ENCODE measurements around the gene CHRM5. TPM values are rescaled to one million over a fixed set of nuclear protein-coding genes. Genes with fewer than 3 reads are reported as not detected.
"Not testable (repeated sequence)": the region's sequence is repeated elsewhere in the genome, so short reads cannot be mapped to it uniquely, and the experiment has no call there.

CHRM5 gene
- total RNA-seq, 1 donor from 2014 or later = not detected

DNA sequence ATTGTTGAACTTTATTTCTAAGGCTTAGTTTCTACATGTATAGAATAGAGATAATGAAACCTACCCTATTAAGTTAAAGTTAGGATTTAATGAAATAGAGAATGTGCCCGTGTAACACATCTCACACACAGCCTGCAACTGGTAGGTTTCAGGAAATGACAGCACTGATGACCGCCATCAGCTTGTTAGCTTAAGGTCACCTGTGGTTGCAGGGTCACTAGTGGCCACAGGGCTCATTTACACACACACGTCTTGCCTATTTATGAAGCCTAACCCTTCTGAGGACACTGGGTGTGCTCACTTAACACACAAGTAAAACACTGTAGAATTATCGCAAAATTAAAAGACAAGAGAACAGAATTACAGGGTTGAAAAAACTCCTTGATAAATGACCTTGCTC, 20.1 kb downstream of the CHRM5 start:
- DNase-seq (ENCODE audit: low spot score) = no peak

DNA sequence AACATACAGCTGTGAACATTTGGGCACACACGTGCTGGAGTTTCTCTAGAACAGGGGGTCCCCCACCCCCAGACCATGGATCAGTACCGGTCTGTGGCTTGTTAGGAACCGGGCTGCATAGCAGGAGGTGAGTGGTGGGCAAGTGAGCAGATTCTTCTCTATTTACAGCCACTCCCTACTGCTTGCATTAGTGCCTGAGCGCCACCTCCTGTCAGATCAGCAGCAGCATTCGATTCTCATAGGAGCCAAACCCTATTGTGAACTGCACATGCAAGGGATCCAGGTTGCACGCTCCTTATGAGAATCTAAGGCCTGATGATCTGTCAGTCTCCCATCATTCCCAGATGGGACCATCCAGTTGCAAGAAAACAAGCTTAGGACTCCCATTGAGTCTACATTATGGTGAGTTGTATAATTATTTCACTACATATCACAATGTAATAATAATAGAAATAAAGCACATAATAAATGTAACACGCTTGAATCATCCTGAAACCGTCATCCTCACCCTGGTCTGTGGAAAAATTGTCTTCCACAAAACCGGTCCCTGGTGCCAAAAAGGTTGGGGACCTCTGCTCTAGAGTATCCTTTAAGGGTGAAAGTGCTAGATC, 25.8 kb downstream of the CHRM5 start:
- no peak for DNase-seq (ENCODE audit: low spot score)

DNA sequence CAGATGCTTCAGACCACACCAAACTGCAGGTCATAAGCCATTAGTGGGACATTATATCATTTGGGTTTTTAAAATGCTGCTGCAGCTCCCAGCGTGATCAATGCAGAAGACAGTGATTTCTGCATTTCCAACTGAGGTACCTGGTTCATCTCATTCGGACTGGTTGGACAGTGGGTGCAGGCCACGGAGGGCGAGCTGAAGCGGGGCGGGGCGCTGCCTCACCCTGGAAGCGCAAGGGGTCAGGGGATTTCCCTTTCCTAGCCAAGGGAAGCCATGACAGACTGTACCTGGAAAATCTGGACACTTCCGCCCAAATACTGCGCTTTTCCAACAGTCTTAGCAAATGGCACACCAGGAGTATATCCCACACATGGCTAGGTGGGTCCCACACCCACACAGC, 27.4 kb downstream of the CHRM5 start:
- DNase-seq (ENCODE audit: low spot score) = not testable (repeated sequence)

DNA sequence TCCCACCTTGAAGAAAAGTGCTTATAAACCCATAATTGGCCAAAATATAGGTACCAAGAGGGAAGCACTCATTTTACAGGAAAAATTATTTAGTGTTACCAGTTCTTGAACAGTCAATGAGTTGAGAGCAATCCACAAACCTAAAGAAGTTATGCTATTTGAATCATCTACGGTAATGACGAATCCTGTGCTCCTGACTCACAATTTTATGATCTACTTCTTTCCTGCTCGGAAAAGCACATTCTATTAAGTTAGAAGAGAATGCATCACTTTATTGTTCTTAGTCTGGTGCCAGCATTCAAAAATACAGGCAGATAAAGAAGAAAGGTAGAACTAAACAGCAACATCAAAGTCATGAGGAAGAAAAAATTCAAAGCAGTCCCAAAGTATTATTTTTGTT, 33.2 kb downstream of the CHRM5 start:
- no peak for DNase-seq (ENCODE audit: low spot score)

DNA sequence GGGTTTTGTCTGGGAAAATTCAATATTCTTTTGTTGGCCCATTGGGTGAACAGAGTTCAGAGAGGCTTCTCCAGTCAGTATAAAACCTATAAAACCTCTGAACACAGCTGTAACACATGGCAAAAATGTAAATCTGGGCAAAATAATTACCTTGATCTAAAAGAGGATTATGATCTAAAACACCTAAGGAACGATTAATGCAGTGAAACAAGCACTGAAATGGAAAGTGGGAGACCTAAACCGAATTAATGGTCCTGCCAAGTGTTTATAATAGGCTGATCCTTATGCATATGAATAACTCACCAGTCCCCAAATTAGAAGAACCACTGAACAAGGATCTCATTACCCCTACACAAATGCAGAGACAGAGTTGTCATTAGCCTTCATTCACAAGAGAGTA, 38.1 kb downstream of the CHRM5 start:
- no peak for DNase-seq (ENCODE audit: low spot score)

DNA sequence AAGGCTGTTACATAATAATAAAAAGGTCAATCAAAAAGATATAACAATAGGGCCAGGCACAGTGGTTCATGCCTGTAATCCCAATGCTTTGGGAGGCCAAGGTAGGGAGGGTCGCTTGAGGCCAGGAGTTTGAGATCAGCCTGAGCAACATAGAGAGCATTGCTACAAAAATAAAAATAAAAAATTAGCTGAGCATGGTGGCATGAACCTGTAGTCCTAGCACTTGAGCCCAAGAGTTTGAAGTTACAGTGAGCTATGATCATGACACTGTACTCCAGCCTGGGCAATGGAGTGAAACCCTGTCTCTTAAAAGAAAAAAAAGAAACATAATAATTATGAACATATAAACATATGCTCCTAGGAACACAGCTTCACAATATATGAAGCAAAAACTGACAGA, 41.4 kb downstream of the CHRM5 start:
- no peak for DNase-seq (ENCODE audit: low spot score)

DNA sequence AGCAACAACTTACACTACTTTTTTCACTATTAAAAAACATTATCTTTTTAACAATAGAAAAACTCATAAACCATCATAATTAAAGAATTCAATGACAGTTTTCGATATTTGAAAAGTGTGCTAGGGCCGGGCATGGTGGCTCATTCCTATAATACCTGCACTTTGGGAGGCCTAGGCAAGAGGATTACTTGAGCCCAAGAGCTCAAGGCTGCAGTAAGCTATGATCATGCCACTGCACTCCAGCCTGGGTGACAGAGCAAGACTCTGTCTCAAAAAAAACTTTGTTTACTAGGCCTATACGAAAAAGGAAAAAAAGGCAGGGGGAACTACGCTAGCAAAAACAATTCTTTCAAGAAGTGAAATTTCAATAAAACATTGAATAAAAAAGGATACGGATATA, 42.6 kb downstream of the CHRM5 start:
- no peak for DNase-seq (ENCODE audit: low spot score)

DNA sequence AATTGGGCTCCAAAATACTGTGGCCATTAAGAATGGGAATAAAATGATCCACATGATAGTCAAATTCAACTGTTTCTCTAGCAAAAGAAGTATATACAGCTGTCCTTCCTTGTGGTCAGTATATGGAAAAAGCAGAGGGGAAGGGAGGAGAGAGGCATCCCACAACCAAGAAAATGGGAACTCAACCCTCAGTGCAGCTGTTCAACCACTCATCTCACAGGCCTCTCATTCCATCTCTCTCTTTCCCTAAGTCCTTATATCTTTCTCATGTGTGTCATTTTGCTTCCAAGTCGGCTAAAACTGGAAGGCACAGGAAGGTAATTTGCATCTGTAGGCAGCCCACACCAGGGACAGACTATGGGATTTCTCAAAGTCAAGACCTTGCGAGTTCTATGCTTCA, 43.2 kb downstream of the CHRM5 start:
- no peak for DNase-seq (ENCODE audit: low spot score)

DNA sequence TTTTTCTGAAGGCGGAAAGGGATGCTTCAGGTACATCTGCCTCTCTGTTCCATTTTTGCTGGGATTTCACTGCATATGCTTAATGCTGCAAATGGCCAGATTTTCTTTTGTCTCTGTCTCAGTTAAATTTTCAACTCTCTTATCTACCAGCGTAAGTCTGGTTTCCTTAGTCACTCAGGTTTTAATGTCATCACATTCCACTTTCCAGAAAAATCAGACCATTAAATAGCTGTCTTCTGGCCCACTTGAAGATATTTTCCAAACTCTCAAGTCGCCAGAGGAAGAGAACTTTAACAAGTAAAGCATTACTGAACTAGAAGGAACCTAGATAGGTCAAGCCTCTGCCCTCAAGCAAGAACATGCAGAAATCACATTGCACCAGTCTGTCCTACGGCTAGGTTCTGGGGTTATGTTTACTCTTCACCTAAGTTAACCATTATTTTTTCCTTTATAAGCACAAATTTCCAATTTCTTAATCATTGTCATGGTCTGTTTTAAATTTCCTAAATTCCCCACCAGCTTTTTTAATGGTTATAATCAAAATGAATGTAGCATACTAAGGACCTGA, 44.2 kb downstream of the CHRM5 start:
- DNase-seq (ENCODE audit: low spot score) = no peak

DNA sequence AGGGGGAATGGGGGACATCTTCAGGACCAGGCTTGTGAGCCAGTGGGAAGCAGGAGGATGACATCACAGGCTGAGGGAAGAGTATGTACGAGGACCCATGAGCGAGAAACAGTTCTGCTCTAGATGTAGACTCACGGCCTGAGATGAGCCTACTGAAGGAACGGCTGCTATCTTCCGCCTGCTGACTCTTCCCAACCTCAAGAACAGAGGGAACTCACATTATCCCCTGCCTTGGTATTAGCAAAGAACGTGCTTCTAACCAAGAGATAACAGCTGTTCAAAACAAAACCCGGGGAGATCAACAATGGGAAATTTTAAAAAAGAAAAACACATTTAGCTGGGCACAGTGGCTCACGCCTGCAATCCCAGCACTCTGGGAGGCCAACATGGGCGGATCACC, 45.4 kb downstream of the CHRM5 start:
- no peak for DNase-seq (ENCODE audit: low spot score)

DNA sequence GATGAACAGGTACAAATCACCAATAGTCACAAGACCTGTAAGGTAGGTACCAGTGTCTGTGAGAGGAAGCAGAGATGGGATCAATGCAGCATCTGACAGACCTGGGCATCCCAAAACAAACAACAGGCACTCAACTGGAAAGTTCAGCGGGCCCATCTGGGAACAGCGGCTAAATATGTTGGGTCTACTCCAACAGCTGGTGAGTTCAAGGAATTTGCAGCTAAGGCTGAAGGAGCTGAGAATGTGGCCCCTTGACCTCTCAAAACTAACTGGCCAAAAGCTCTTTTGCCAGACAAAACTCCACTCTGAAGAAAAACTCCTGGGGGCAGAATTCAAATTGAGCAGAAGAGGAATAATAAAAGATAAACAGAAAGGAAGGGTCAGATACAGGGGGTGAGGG, 46.3 kb downstream of the CHRM5 start:
- no peak for DNase-seq (ENCODE audit: low spot score)

DNA sequence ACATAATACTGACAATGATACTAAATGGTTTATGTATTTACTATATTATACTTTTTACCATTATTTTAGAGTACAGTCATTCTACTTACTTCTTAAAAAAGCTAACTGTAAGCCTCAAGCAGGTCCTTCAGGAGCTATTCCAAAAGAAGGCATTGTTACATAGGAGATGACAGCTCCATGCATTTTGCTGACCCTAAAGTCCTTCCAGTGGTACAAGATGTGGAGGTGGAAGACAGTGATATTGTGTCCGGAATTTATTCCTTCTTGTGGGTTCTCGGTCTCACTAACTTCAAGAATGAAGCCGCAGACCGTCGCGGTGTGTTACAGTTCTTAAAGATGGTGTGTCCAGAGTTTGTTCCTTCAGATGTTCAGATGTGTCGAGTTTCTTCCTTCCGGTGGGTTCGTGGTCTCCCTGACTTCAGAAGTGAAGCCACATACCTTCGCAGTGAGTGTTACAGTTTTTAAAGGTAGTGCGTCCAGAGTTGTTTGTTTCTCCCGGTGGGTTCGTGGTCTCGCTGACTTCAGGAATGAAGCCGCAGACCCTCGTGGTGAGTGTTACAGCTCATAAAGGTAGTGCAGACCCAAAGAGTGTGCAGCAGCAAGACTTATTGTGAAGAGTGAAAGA, 49.8 kb downstream of the CHRM5 start:
- no peak for DNase-seq (ENCODE audit: low spot score)

DNA sequence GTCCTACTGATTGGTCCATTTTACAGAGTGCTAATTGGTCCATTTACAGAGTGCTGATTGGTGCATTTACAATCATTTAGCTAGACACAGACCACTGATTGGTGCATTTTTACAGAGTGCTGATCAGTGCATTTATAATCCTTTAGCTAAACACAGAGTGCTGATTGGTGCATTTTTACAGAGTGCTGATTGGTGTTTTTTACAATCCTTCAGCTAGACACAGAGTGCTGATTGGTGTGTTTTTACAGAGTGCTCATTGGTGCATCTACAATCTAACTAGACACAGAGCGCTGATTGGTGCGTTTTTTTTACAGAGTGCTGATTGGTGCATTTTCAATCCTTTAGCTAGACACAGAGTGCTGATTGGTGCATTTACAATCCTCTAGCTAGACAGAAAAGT, 50.4 kb downstream of the CHRM5 start:
- not testable (repeated sequence) for DNase-seq (ENCODE audit: low spot score)

DNA sequence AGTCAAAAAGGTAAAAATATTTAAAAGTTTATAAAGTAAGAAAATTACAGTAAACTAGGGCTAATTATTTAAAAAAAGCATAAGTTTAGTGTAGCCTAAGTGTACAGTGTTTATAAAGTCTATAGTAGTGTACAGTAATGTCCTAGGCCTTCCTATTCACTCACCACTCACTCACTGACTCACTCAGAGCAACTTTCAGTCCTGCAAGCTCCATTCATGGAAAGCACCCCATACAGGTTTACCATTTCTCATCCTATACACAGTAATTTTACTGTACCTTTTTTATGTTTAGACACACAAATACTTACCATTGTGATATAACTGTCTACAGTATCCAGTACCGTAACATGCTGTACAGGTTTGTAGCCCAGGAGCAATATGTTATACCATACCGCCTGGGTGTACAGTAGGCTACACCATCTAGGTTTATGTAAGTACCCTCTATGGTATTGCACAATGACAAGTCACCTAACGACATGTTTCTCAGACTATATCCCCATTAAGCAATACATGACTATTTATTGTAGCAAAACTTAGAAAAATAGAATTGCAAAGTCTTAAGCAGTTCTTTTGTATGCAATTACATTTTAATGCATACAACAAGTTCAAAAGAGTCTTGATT, 51.2 kb downstream of the CHRM5 start:
- no peak for DNase-seq (ENCODE audit: low spot score)

DNA sequence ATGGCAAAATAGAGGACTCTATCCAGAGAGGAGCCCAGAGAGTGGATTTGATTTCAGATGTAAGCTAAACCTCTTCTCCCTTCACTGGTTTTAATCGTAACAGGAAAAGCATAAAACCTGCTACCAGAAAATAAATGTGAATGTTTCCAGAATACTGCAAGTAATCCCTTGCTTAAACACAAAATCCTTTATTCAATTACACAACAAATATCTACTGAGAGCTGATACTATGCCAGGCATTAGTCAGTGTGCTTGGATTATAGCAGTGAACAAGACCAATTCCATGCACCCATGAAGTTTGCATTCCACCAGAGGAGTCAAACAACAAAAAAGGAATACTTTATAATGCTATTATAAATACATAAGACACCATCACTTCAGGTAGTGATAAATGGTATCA, 55.6 kb downstream of the CHRM5 start:
- DNase-seq (ENCODE audit: low spot score) = no peak

DNA sequence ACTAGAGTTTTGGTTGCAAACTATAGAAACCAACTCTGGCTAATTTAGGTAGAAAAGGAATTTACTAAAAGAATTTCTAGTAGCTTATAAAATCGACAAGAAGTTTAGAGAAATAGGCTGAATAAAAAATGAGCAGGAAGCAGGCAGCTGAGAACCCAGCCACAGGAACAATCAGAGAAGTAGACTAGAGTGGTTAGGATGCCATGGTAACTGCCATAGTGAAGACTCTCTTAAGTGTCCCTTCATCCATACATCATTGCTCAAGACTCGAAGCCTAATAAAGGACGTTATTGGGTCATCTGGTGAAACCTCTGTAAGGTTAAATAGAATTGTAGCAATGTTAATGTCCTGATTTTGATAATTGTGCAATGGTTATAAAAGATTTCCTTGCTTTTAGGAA, 57.0 kb downstream of the CHRM5 start:
- no peak for DNase-seq (ENCODE audit: low spot score)

DNA sequence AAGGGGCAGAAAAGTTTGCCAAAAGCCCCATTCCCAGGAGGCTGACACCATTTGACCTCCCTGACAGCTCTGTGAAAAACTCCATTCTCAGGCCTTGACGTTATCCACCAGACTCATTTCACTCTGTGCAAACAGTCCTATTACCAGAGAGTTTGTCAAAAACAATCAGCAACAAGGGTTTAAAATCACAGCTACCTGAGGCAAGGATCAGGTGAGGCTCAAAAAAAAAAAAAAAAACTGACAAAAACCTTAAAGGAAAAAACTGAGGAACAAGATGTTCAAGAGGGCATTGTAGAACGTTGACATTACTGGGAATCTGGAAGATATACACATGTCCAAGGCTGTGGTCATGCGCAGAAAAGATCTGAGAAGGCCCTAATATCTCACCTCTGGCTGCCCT, 59.3 kb downstream of the CHRM5 start:
- DNase-seq (ENCODE audit: low spot score) = no peak

DNA sequence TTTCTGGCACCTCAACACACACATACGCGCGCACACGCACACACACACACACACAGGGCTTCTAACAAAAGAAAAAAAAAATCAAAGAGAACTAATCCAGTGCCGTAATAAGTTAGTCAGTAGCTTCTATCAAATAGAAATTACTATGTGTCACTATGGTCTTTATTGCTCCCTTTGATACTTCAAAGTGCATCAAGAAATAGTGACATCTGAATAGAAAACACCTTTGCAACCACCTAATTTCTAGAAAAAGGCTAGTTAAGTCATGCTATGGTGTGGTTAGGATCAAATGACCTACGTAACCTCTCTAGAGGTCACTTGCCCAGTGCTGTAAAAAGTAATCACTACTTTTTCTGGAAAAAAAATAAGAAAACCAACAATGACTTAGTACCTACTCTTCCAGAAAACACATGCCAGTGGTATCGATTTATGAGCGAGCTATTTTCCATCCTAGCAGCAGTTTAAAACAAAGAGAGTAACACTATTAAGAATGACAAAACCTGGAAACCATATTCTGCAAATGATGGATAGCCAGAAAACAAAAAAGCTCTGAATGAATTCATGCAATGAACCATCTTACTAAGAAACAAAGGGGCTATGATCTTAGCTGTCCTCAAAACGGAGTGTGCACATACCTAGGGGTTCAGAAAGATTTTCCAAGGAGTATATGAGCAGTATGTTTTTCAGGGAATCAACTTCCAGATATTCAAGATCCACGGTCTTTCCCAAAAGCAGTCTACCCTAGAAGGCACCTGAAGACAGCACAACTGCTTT, 63.9 kb downstream of the CHRM5 start:
- DNase-seq (ENCODE audit: low spot score) = no peak

DNA sequence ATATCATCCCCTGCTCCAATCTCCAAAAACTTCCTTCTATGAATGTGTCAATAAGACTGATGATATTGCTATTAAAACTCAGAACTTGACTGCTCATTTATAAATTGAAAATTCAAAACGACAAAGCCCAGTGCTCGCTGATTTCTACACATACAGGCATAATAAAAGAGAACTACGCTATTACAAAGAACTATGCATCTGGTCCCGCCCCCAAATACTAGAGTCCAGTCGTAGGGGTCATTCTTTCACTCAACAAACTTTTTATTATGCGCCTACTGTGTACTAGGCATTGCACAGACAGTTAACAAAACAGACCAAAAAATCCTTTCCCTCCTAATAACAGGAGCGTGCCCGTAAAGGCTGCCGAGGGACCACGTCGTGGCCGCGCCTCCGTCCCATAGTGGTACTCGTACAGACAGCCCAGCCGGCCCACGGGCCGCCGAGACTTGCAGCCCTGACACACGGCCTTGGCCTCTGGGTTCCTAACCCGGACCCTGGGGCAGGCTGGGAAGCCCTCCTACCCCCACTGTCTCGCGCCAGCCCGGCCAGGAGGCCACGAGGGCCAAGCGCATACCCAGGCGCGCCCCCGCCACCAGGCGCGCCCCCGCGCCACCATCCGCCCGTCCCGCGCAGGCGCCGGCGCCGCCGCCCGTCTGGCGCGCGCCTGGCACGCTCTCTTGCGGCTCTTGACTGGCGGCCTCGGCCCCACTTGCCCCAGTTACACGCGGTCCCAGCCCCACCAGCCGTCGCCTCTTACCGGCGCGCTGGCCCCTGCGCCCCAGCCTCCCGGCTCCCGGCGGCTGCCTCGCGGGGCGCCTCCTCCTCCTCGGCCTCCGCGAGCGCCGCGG, 70.0 kb downstream of the CHRM5 start:
- peak; percentile 72 for DNase-seq (ENCODE audit: low spot score)

DNA sequence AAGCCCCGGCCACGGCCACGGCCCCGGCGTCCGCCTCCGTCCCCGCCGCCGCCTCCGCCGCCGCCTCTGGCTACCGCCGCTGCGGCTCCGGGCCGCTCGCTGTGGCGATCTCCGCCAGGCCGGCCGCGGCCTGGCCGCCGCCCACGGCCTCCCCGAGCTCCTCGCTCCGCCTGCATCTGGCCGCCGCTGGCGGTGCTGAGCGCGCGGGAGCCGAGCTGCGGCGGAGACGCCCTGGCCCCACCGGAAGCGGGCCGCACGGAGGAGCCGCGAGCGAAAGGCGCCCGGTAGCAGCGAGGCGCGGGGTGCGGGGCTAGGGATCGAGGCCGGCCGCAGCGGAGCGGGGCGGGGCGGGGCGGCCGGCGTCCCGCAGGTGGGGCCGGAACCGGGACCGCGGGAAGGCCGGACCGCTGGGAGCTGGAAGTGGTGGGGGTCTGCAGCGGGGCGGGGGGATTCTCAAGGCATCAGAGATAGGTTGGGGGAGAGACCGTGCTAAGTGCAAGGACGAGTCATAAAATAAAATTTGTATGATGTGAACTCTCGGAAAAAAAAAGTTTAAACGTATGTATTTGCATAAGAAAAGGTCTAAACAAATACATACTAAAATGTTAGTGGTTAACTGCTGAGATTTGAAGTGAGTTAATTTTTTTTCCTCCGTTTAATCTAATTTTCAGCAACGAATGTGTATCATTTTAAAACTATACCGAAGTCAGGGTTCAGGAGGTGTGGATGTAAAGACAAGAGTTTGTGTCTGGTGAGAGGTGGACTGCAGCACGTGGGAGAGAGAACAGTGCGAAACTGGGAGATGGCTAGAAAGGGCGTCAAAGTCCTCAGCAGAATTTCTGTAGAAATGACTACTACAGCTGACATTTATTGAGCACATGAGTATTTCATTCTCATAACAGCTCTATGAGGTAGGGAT, 70.8 kb downstream of the CHRM5 start, which contains the start of gene AVEN:
Gene AVEN, minus strand, starts transcription at position 334 of the 919 bp plus-strand sequence. Its CDS starts 158 bp downstream, at position 176.
- DNase-seq (ENCODE audit: low spot score) = peak; percentile 36
